Uterine smooth muscle cell (primary cell): ENCODE measurements around the gene PGA3. TPM values are rescaled to one million over a fixed set of nuclear protein-coding genes. Genes with fewer than 3 reads are reported as not detected.

Source experiments
- total RNA-seq: library from RNA; depleted of rRNA; stranded (reverse); fragments of >200 nt; gene quantifications from 2 replicates; pipeline ENCODE4 v1.2.3, GENCODE V29; 2014

The PGA3 gene
- not detected in 2 replicates for total RNA-seq

DNA sequence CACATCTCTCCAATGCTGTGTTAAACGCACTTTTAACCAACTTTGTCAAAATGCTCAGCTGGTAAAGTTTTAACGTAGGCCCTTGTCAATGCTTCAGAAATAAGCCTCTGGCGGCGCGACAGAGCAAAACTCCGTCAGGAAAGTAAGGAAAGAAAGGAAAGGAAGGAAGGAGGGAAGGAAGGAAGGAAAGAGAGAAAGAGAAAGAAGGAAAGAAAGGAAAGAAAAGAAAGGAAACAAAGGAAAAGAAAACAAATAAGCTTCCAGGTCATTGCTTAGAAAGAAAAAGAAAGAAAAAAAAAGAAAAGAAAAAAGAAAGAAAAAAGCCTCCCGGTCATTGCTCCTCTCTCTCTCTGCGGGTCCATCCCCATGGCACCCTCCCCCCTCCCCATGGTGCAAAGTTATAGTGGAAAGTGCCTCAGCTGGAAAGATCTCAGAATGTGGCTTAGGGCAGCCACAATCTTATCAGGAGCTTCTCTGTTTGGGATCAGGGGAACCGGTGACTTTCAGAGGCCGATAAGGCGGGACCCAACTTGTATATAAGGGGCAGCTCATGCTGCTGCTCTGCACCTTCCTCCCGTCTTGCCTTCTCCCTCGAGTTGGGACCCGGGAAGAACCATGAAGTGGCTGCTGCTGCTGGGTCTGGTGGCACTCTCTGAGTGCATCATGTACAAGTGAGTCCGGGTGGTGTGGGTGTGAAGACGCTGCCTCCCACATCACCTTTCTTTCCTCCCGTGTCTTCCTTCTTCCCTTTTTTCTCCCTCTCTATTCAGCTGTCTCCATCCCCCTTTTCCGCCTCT, at the start of gene PGA3:
Gene PGA3, plus strand, starts transcription at position 566 of the 797 bp plus-strand sequence. Its CDS starts 50 bp downstream, at position 616.

GRCh38 chr11:61161190-61162091, 41.9 kb upstream of the PGA3 start, which contains the start of gene VPS37C:
VPS37C (minus strand) TSS chr11:61161426; CDS start chr11:61138829, 22,597 bp downstream.

GRCh38 chr11:61222047-61222446, 18.7 kb downstream of the PGA3 start, which contains the start of gene PGA4:
PGA4 (plus strand) TSS chr11:61222347; CDS start chr11:61222401, 54 bp downstream.

GRCh38 chr11:61240875-61241274, 37.6 kb downstream of the PGA3 start, which contains the start of gene PGA5:
PGA5 (plus strand) TSS chr11:61241175; CDS start chr11:61241227, 52 bp downstream.

Other genes with a start within 250 kb of the PGA3 start
- gene CD6, start 231.8 kb upstream of the PGA3 start, total RNA-seq = not detected in 2 replicates
- gene CD5, start 101.0 kb upstream of the PGA3 start, total RNA-seq = not detected in 2 replicates
- 9.6 and 11.5 TPM in 2 replicates for gene VPS37C, start 42.1 kb upstream of the PGA3 start, total RNA-seq
- not detected in 2 replicates for gene PGA4, start 18.8 kb downstream of the PGA3 start, total RNA-seq
- not detected in 2 replicates for gene PGA5, start 37.7 kb downstream of the PGA3 start, total RNA-seq
- gene VWCE, start 91.8 kb downstream of the PGA3 start, total RNA-seq = 0.11 and 0.62 TPM in 2 replicates
- 353 and 373 TPM in 2 replicates for gene DDB1, start 129.6 kb downstream of the PGA3 start, total RNA-seq
- 18.8 and 26.5 TPM in 2 replicates for gene TKFC, start 129.7 kb downstream of the PGA3 start, total RNA-seq
- 33.6 and 43.5 TPM in 2 replicates for gene CYB561A3, start 158.4 kb downstream of the PGA3 start, total RNA-seq
- gene TMEM138, start 158.9 kb downstream of the PGA3 start, total RNA-seq = 15.4 and 19.0 TPM in 2 replicates
- 8.3 and 8.5 TPM in 2 replicates for gene TMEM216, start 189.1 kb downstream of the PGA3 start, total RNA-seq
- 15.4 and 16.6 TPM in 2 replicates for gene CPSF7, start 226.5 kb downstream of the PGA3 start, total RNA-seq
- gene SDHAF2, start 226.6 kb downstream of the PGA3 start, total RNA-seq = 33.8 and 35.1 TPM in 2 replicates